CD14-positive monocyte (primary cell): ENCODE data around the gene TRAPPC6A. TPM values are rescaled to one million over a fixed set of nuclear protein-coding genes. Genes with fewer than 3 reads are reported as not detected.

Experiments used
- DNase-seq, 3 donors: peaks; one replicate each; pipeline ENCODE4 v3.0.0-alpha.2; 2011 to 2022
- H2AFZ ChIP-seq: 2 replicates; pipeline ENCODE4 v1.6.0; 2012; ENCODE audit warnings: mild to moderate bottlenecking, low read depth, low read length, inconsistent platforms; ENCODE audit not compliant: insufficient read depth, poor library complexity, severe bottlenecking
- H3K27ac ChIP-seq, 2 donors: 1 replicate in 1 of 2; 2 replicates in 1 of 2; pipeline ENCODE4 v1.5.1; 2012 to 2013; ENCODE audit warnings: low read length in 2 of 2, control low read depth in 1 of 2, inconsistent platforms in 1 of 2, low read depth in 1 of 2, mild to moderate bottlenecking in 1 of 2
- H3K27me3 ChIP-seq, 2 donors: one replicate each; pipeline versions ENCODE4 v1.6.0 to v1.6.1; 2011 to 2013; ENCODE audit warnings: low read length in 2 of 2; ENCODE audit not compliant: control insufficient read depth in 2 of 2, insufficient read depth in 2 of 2
- H3K36me3 ChIP-seq, 2 donors: replicated peaks in 1 of 2; 1 replicate in 1 of 2; 2 replicates in 1 of 2; pipeline versions ENCODE4 v1.5.1 to v1.6.1; 2012 to 2013; ENCODE audit warnings: low read length in 2 of 2, control low read depth in 1 of 2, inconsistent platforms in 1 of 2, mild to moderate bottlenecking in 1 of 2; ENCODE audit not compliant: insufficient read depth in 2 of 2, control insufficient read depth in 1 of 2
- H3K4me1 ChIP-seq, 2 donors: 1 replicate in 1 of 2; 2 replicates in 1 of 2; pipeline versions ENCODE4 v1.5.1 to v1.6.1; 2012 to 2013; ENCODE audit warnings: low read length in 2 of 2, control low read depth in 1 of 2, inconsistent platforms in 1 of 2, mild to moderate bottlenecking in 1 of 2, moderate library complexity in 1 of 2; ENCODE audit not compliant: insufficient read depth in 2 of 2, control insufficient read depth in 1 of 2
- H3K4me2 ChIP-seq: replicated peaks from 2 replicates; pipeline ENCODE3; 2012; ENCODE audit warnings: low read length, moderate library complexity, mild to moderate bottlenecking; ENCODE audit not compliant: poor library complexity, severe bottlenecking; ENCODE audit errors: extremely low read depth
- H3K4me3 ChIP-seq, 3 experiments: fragments of 200-600 bp in 1 of 3; sonication (generic) in 1 of 3; replicated peaks in 1 of 3; 1 replicate in 2 of 3; 2 replicates in 1 of 3; pipeline ENCODE4 v1.5.1; 2011 to 2013; ENCODE audit warnings: low read length in 3 of 3, mild to moderate bottlenecking in 3 of 3, control low read depth in 2 of 3, low read depth in 2 of 3, inconsistent platforms in 1 of 3, moderate library complexity in 1 of 3
- H3K79me2 ChIP-seq: 2 replicates; pipeline ENCODE4 v1.6.0; 2012; ENCODE audit warnings: mild to moderate bottlenecking, control low read depth, inconsistent platforms, low read length, moderate library complexity; ENCODE audit not compliant: insufficient read depth
- H3K9ac ChIP-seq: 2 replicates; pipeline ENCODE4 v1.6.0; 2017; ENCODE audit warnings: low read length, mild to moderate bottlenecking; ENCODE audit not compliant: insufficient read depth, poor library complexity, severe bottlenecking
- H3K9me3 ChIP-seq, 2 donors: replicated peaks in 1 of 2; 1 replicate in 1 of 2; 2 replicates in 1 of 2; pipeline versions ENCODE4 v1.5.1 to v1.6.1; 2012 to 2013; ENCODE audit warnings: low read length in 2 of 2, control low read depth in 1 of 2; ENCODE audit not compliant: control insufficient read depth in 1 of 2, insufficient read depth in 1 of 2
- H4K20me1 ChIP-seq: 2 replicates; pipeline ENCODE4 v1.6.0; 2012; ENCODE audit warnings: mild to moderate bottlenecking, low read length, control low read depth, moderate library complexity; ENCODE audit not compliant: insufficient read depth
- H3K27ac Mint-ChIP-seq, 7 donors: one replicate each; pipeline ENCODE4 v1.8.0; 2020; ENCODE audit warnings: mild to moderate bottlenecking in 7 of 7, mixed read lengths in 7 of 7, moderate library complexity in 6 of 7, inconsistent platforms in 2 of 7
- H3K27me3 Mint-ChIP-seq, 3 donors: one replicate each; pipeline ENCODE4 v1.8.0; 2021 to 2022; ENCODE audit warnings: low read depth in 3 of 3, mild to moderate bottlenecking in 3 of 3, mixed read lengths in 3 of 3, moderate library complexity in 3 of 3, inconsistent platforms in 1 of 3
- H3K36me3 Mint-ChIP-seq, 2 donors: one replicate each; pipeline ENCODE4 v1.8.0; 2020; ENCODE audit warnings: mixed read lengths in 2 of 2, inconsistent platforms in 1 of 2, mild to moderate bottlenecking in 1 of 2
- H3K4me1 Mint-ChIP-seq: one replicate; pipeline ENCODE4 v1.8.0; 2020; ENCODE audit warnings: mild to moderate bottlenecking, mixed read lengths
- H3K4me3 Mint-ChIP-seq, 2 donors: one replicate each; pipeline ENCODE4 v1.8.0; 2020; ENCODE audit warnings: mild to moderate bottlenecking in 2 of 2, mixed read lengths in 2 of 2, moderate library complexity in 1 of 2
- H3K9me3 Mint-ChIP-seq, 7 donors: one replicate each; pipeline ENCODE4 v1.8.0; 2020 to 2022; ENCODE audit warnings: mixed read lengths in 7 of 7, mild to moderate bottlenecking in 6 of 7, moderate library complexity in 6 of 7, inconsistent platforms in 2 of 7
- WGBS: methylation state at CpG from one replicate; pipeline ENCODE4 v1.1.5; 2013; ENCODE audit warnings: missing lambda C conversion rate; ENCODE audit not compliant: insufficient coverage; 5-methylcytosine and 5-hydroxymethylcytosine counted together
- intact Hi-C, 2 donors: fragments of 100-400 bp; cut with micrococcal nuclease; formaldehyde crosslinking; loops; one replicate each; pipeline versions ENCODE4 v1.15.0 to v1.15.1; 2023
- polyA plus RNA-seq, 3 donors: library from polyadenylated mRNA; depleted of rRNA in 1 of 3; unstranded in 2 of 3; stranded (reverse) in 1 of 3; fragments of 300-500 nt in 2 of 3; fragments of >200 nt in 1 of 3; fragmentation: Illumina TruSeq in 2 of 3; gene quantifications; 1 replicate in 2 of 3; 2 replicates in 1 of 3; pipeline ENCODE4 v1.2.3, GENCODE V29; 2012 to 2021
- TF ChIP-seq, protein P1 (sequence below): fragments of 200-600 bp; IDR thresholded peaks from one replicate; pipeline ENCODE4 v1.8.0; 2022; ENCODE audit warnings: antibody characterized with exemption, mild to moderate bottlenecking

The TRAPPC6A gene
- polyA plus RNA-seq, 3 donors = 49.7 to 82.7 (median 63.4) TPM

- no peak overlapping the region for H3K9ac ChIP-seq
- H3K79me2 ChIP-seq = no peaks in the 10 kb centered on the region
- TF ChIP-seq, protein P1, sequence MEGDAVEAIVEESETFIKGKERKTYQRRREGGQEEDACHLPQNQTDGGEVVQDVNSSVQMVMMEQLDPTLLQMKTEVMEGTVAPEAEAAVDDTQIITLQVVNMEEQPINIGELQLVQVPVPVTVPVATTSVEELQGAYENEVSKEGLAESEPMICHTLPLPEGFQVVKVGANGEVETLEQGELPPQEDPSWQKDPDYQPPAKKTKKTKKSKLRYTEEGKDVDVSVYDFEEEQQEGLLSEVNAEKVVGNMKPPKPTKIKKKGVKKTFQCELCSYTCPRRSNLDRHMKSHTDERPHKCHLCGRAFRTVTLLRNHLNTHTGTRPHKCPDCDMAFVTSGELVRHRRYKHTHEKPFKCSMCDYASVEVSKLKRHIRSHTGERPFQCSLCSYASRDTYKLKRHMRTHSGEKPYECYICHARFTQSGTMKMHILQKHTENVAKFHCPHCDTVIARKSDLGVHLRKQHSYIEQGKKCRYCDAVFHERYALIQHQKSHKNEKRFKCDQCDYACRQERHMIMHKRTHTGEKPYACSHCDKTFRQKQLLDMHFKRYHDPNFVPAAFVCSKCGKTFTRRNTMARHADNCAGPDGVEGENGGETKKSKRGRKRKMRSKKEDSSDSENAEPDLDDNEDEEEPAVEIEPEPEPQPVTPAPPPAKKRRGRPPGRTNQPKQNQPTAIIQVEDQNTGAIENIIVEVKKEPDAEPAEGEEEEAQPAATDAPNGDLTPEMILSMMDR = no peak
- H4K20me1 ChIP-seq = no peaks in the 10 kb centered on the region
- no peak overlapping the region for H2AFZ ChIP-seq
- WGBS = 78% methylated on average over 6 of the region's 14 CpGs
- peaks cover 10% of the 10 kb centered on the region for H3K4me1 Mint-ChIP-seq
- peak overlapping the region in 1 of 2 donors; percentile 64 for H3K4me3 Mint-ChIP-seq
- peaks cover 60 to 68% (median 62%) of the 10 kb centered on the region in 3 donors for H3K27me3 Mint-ChIP-seq
- H3K4me1 ChIP-seq = peaks cover 4 to 5% of the 10 kb centered on the region in 2 donors
- H3K27ac ChIP-seq = no peak overlapping the region
- H3K4me2 ChIP-seq = no peak overlapping the region
- peaks cover 17 to 33% of the 10 kb centered on the region in 2 donors for H3K27me3 ChIP-seq
- H3K36me3 Mint-ChIP-seq = peaks cover 0 to 2% of the 10 kb centered on the region in 2 donors
- H3K9me3 ChIP-seq = no peaks in the 10 kb centered on the region
- DNase-seq = no peak
- intact Hi-C loops = no loop called here
- no peak overlapping the region for H3K4me3 ChIP-seq
- no peak overlapping the region for H3K27ac Mint-ChIP-seq
- peaks cover 0 to 6% (median 2%) of the 10 kb centered on the region in 7 donors for H3K9me3 Mint-ChIP-seq
- no peaks in the 10 kb centered on the region for H3K36me3 ChIP-seq
These were observed 39.9 kb upstream of the TRAPPC6A start for GRCh38 chr19:45217957-45218334.

- Mint-ChIP-seq H3K36me3 (peaks cover 0 to 2% of the 10 kb centered on the region in 2 donors), H3K4me3 (peak overlapping the region in 1 of 2 donors; percentile 76), H3K27me3 (peaks cover 59 to 74% (median 64%) of the 10 kb centered on the region in 3 donors), H3K4me1 (peaks cover 10% of the 10 kb centered on the region), H3K27ac (no peak overlapping the region), H3K9me3 (peaks cover 0 to 7% (median 2%) of the 10 kb centered on the region in 7 donors)
- Histone ChIP-seq H3K36me3 (no peaks in the 10 kb centered on the region), H2AFZ (no peak overlapping the region), H3K9me3 (no peaks in the 10 kb centered on the region), H4K20me1 (no peaks in the 10 kb centered on the region), H3K27me3 (peaks cover 17 to 33% of the 10 kb centered on the region in 2 donors), H3K9ac (no peak overlapping the region), H3K4me2 (no peak overlapping the region), H3K79me2 (no peaks in the 10 kb centered on the region), H3K4me3 (no peak overlapping the region), H3K27ac (no peak overlapping the region), H3K4me1 (peaks cover 4 to 5% of the 10 kb centered on the region in 2 donors)
- TF ChIP-seq, protein P1 = no peak
- whole genome bisulfite sequencing = 24% methylated on average over 46 of the region's 46 CpGs
- DNase-seq = no peak
- intact Hi-C loops = no loop called here
These were observed 39.3 kb upstream of the TRAPPC6A start for GRCh38 chr19:45217193-45217956.
